Smooth muscle cell of the brain vasculature (primary cell): ENCODE results near the gene FAM177A1.
A peak's percentile ranks its signal among the peaks of the same experiment; 100 is the strongest.

Experiments
- DNase-seq: peaks from one replicate; pipeline ENCODE4 v3.0.0-alpha.2; 2012; ENCODE audit warnings: low read depth, low spot score

The FAM177A1 gene

GRCh38 chr14:35122696-35123387 is 76.8 kb downstream of the FAM177A1 start:
- peak; percentile 23 for DNase-seq

GRCh38 chr14:35123388-35123703 is 77.3 kb downstream of the FAM177A1 start:
- no peak for DNase-seq

GRCh38 chr14:35124127-35124526 is 78.1 kb downstream of the FAM177A1 start:
- no peak for DNase-seq
